Endodermal cell (in vitro differentiated cells): Measurements from ENCODE around the gene ACD. TPM values are rescaled to one million over a fixed set of nuclear protein-coding genes. Genes with fewer than 3 reads are reported as not detected.

Experiments
- DNase-seq: peaks from one replicate; pipeline ENCODE4 v3.0.0-alpha.2; 2017
- H3K27ac ChIP-seq: 2 replicates; pipeline ENCODE4 v1.5.1; 2013; ENCODE audit warnings: mild to moderate bottlenecking, low read depth, low read length, moderate library complexity
- H3K27me3 ChIP-seq: 2 replicates; pipeline ENCODE4 v1.6.1; 2013; ENCODE audit warnings: mild to moderate bottlenecking, low read length, moderate library complexity; ENCODE audit not compliant: insufficient read depth, control insufficient read depth, poor library complexity, severe bottlenecking
- H3K36me3 ChIP-seq: 2 replicates; pipeline ENCODE4 v1.7.0; 2013; ENCODE audit warnings: mild to moderate bottlenecking, low read length, moderate library complexity; ENCODE audit not compliant: control insufficient read depth, insufficient read depth
- H3K4me1 ChIP-seq: one replicate; pipeline ENCODE4 v1.7.0; 2013; ENCODE audit warnings: low read length; ENCODE audit not compliant: control insufficient read depth, insufficient read depth
- H3K4me3 ChIP-seq: 2 replicates; pipeline ENCODE4 v1.5.1; 2013; ENCODE audit warnings: mild to moderate bottlenecking, low read length, moderate library complexity
- H3K9ac ChIP-seq: 2 replicates; pipeline ENCODE4 v1.6.1; 2013; ENCODE audit warnings: mild to moderate bottlenecking, low read length, moderate library complexity; ENCODE audit not compliant: poor library complexity, severe bottlenecking; ENCODE audit errors: extremely low read depth
- H3K9me3 ChIP-seq: 2 replicates; pipeline ENCODE4 v1.6.1; 2013; ENCODE audit warnings: mild to moderate bottlenecking, low read length, moderate library complexity; ENCODE audit not compliant: control insufficient read depth
- H3K27ac Mint-ChIP-seq: 2 replicates; pipeline ENCODE4 v1.8.0; 2020; ENCODE audit warnings: mixed read lengths
- H3K27me3 Mint-ChIP-seq: 2 replicates; pipeline ENCODE4 v1.8.0; 2021; ENCODE audit warnings: mild to moderate bottlenecking, mixed read lengths; ENCODE audit not compliant: insufficient read depth
- H3K36me3 Mint-ChIP-seq: 2 replicates; pipeline ENCODE4 v1.8.0; 2020; ENCODE audit warnings: low read depth, mixed read lengths
- H3K4me1 Mint-ChIP-seq: 2 replicates; pipeline ENCODE4 v1.8.0; 2020; ENCODE audit warnings: mixed read lengths
- H3K4me3 Mint-ChIP-seq: 2 replicates; pipeline ENCODE4 v1.8.0; 2020; ENCODE audit warnings: mild to moderate bottlenecking, moderate library complexity, mixed read lengths
- H3K9me3 Mint-ChIP-seq: 2 replicates; pipeline ENCODE4 v1.8.0; 2020; ENCODE audit warnings: mild to moderate bottlenecking, mixed read lengths
- CTCF ChIP-seq: fragments of 200-600 bp; sonication (generic); conservative IDR thresholded peaks from 2 replicates; pipeline ENCODE4 v1.5.0; 2021; ENCODE audit warnings: antibody characterized with exemption, mild to moderate bottlenecking
- WGBS, 2 experiments: methylation state at CpG; one replicate each; pipeline versions ENCODE4 v1.1.5 to v1.1.7; 2013; ENCODE audit warnings: missing lambda C conversion rate in 2 of 2, mixed read lengths in 1 of 2; ENCODE audit not compliant: insufficient coverage in 1 of 2, insufficient read length in 1 of 2; 5-methylcytosine and 5-hydroxymethylcytosine counted together
- total RNA-seq, 2 donors: library from RNA; stranded (reverse); fragmentation: NEBNext Ultra II Directional in 1 of 2; extraction: Animal tissue kit (Norgen Biotek cat#: 25700) in 1 of 2; gene quantifications; 2 replicates in 1 of 2; 3 replicates in 1 of 2; pipeline ENCODE4 v1.2.1, GENCODE V29; 2021

The ACD gene
- total RNA-seq, 2 donors from 2014 or later, result 39.3 to 41.5 TPM

- Histone ChIP-seq H3K4me3 (no peak overlapping the region), H3K9ac (no peak overlapping the region), H3K27ac (no peak overlapping the region), H3K4me1 (peaks cover 8% of the 10 kb centered on the region), H3K9me3 (no peaks in the 10 kb centered on the region), H3K27me3 (peaks cover 7% of the 10 kb centered on the region), H3K36me3 (peaks cover 16% of the 10 kb centered on the region)
- Mint-ChIP-seq H3K4me3 (no peak overlapping the region), H3K36me3 (peaks cover 5% of the 10 kb centered on the region), H3K9me3 (no peaks in the 10 kb centered on the region), H3K27me3 (peaks cover 20% of the 10 kb centered on the region), H3K4me1 (peaks cover 9% of the 10 kb centered on the region), H3K27ac (no peak overlapping the region)
- DNase-seq, result no peak
- WGBS, 2 experiments, result 87 to 89% methylated on average over 5 to 18 of the region's 18 CpGs
- TF ChIP-seq CTCF, result no peak
Observed at GRCh38 chr16:67657751-67658518, 2.1 kb downstream of the ACD start.

GRCh38 chr16:67657017-67657608, 2.9 kb downstream of the ACD start:
- no peak for TF ChIP-seq CTCF
- 94 to 96% methylated on average over 5 to 16 of the region's 16 CpGs for WGBS, 2 experiments
- DNase-seq, result no peak
- Mint-ChIP-seq H3K36me3 (peaks cover 4% of the 10 kb centered on the region), H3K9me3 (no peaks in the 10 kb centered on the region), H3K27ac (no peak overlapping the region), H3K27me3 (peaks cover 22% of the 10 kb centered on the region), H3K4me1 (peaks cover 9% of the 10 kb centered on the region), H3K4me3 (no peak overlapping the region)
- H3K36me3 ChIP-seq, result peaks cover 9% of the 10 kb centered on the region
- no peak overlapping the region for H3K9ac ChIP-seq
- H3K27ac ChIP-seq, result no peak overlapping the region
- H3K9me3 ChIP-seq, result no peaks in the 10 kb centered on the region
- H3K27me3 ChIP-seq, result peaks cover 7% of the 10 kb centered on the region
- peaks cover 8% of the 10 kb centered on the region for H3K4me1 ChIP-seq
- no peak overlapping the region for H3K4me3 ChIP-seq

GRCh38 chr16:67656344-67657016, 3.6 kb downstream of the ACD start:
- DNase-seq, result no peak
- no peak overlapping the region for H3K27ac ChIP-seq
- H3K27me3 ChIP-seq, result peaks cover 7% of the 10 kb centered on the region
- Mint-ChIP-seq H3K27me3 (peaks cover 25% of the 10 kb centered on the region), H3K9me3 (no peaks in the 10 kb centered on the region), H3K36me3 (peaks cover 4% of the 10 kb centered on the region), H3K4me3 (no peak overlapping the region), H3K4me1 (peaks cover 9% of the 10 kb centered on the region), H3K27ac (no peak overlapping the region)
- H3K9me3 ChIP-seq, result no peaks in the 10 kb centered on the region
- H3K4me3 ChIP-seq, result no peak overlapping the region
- no peak for TF ChIP-seq CTCF
- WGBS, 2 experiments, result 81 to 91% methylated on average over 4 to 9 of the region's 9 CpGs
- H3K9ac ChIP-seq, result no peak overlapping the region
- H3K4me1 ChIP-seq, result peaks cover 5% of the 10 kb centered on the region
- peaks cover 9% of the 10 kb centered on the region for H3K36me3 ChIP-seq
